ENCODE results near the gene PPP1R3F. TPM values are rescaled to one million over a fixed set of nuclear protein-coding genes. Genes with fewer than 3 reads are reported as not detected.

Gene PPP1R3F
- polyA plus RNA-seq, 2 of the 4 experiments (the other 2 are of a cell fraction) = 3.0 to 5.2 TPM

DNA sequence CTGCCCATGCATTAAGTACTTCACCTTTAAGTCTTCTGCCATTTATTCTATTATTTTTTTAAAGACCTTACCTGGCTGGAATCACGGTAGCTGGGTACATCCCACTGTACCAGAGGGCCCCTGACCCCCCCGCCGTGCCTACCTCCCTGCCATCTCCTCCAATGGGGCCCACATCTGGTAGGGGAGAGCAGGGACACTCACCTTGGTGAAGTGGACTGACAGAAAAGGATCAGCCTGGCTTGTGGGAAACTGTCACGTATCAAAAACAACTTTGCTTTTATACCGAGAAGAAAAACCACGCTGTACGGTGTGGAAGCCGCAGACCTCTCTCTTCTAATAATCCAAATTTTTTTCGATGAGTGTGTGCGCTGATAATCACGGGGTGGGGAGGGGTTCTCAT, 5.1 kb upstream of the PPP1R3F start, which contains the start of gene FOXP3 (continued):
- TF ChIP-seq, protein P1, sequence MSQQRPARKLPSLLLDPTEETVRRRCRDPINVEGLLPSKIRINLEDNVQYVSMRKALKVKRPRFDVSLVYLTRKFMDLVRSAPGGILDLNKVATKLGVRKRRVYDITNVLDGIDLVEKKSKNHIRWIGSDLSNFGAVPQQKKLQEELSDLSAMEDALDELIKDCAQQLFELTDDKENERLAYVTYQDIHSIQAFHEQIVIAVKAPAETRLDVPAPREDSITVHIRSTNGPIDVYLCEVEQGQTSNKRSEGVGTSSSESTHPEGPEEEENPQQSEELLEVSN (IDR thresholded peaks at IDR 0.05; ENCODE audit: borderline replicate concordance, low read depth) = no peak
- TF ChIP-seq CHD2 (IDR thresholded peaks at IDR 0.05; ENCODE audit: low read length, partially characterized antibody) = no peak
- TF ChIP-seq, protein P2, sequence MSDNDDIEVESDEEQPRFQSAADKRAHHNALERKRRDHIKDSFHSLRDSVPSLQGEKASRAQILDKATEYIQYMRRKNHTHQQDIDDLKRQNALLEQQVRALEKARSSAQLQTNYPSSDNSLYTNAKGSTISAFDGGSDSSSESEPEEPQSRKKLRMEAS (IDR thresholded peaks at IDR 0.05) = no peak
- no peak for TF ChIP-seq HEYL (CRISPR knock-in tag; IDR thresholded peaks at IDR 0.05)

DNA sequence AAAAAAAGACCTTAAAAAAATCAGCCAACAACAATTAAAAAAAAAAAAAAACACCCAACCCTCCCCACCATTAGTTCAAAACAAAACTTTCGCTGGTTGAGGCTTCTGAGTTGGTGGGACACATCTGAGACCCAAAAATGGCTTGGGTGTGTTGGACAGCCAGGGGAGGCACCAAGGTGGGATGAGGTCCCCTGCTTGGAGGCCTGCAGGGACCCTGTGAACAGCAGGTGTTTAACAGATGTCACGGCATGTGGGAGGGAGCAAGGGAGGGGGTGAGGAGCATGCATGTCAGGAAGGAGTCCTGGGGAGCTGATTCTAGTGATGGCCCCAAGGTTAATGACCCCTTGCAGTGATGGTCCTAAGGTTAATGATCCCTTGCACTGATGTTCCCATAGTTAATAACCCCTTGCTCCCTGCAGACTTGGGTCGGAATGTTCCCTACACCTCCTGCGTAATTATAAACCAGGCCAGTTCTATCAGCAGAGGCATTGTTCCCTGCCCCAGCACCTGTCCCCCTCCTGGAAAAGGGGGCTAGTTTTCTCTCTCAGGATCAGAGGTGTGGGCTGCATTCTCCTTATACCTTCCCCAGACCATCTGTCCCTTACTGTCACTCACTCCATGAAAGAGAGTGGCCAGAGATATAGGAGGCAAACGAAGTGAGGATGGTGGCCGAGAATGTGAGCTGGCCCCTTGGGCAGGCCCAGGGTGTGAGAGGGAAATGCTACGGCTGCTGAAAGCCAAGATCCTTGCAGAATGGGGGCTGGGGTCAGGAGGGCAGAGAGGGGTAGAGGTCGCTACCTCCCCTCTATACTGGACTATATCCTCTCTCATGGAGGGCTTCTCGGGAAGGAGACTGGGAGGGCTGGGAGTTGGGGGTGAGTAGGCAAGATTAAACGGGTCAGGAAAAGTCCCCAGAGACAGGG, 2.8 kb upstream of the PPP1R3F start:
- Histone ChIP-seq H3K4me3 (no peak overlapping the region), H3K27ac (no peak overlapping the region), H3K9me3 (no peaks in the 10 kb centered on the region), H3K4me2 (no peak overlapping the region), H3K4me1 (peaks cover 19% of the 10 kb centered on the region; the same call in 2 of the 3 replicates)
- DNase-seq (ENCODE audit: low read depth in 1 of 2, low spot score in 1 of 2) (no peak), ATAC-seq (no peak), FAIRE-seq (no peak)
- TF ChIP-seq ZC3H11A (IDR thresholded peaks at IDR 0.05) = no peak
- TF ChIP-seq JUNB (IDR thresholded peaks at IDR 0.05) = no peak
- TF ChIP-seq RAD21 (conservative IDR thresholded peaks at IDR 0.05 in 1 of 2, IDR thresholded peaks at IDR 0.05 in 1 of 2) = no peak
- TF ChIP-seq ESRRA (IDR thresholded peaks at IDR 0.05; ENCODE audit: borderline replicate concordance, low read length) = no peak
- TF ChIP-seq, protein P2 (IDR thresholded peaks at IDR 0.05) = no peak
- TF ChIP-seq CBX8 (IDR thresholded peaks at IDR 0.05) = no peak
- TF ChIP-seq, protein P3, sequence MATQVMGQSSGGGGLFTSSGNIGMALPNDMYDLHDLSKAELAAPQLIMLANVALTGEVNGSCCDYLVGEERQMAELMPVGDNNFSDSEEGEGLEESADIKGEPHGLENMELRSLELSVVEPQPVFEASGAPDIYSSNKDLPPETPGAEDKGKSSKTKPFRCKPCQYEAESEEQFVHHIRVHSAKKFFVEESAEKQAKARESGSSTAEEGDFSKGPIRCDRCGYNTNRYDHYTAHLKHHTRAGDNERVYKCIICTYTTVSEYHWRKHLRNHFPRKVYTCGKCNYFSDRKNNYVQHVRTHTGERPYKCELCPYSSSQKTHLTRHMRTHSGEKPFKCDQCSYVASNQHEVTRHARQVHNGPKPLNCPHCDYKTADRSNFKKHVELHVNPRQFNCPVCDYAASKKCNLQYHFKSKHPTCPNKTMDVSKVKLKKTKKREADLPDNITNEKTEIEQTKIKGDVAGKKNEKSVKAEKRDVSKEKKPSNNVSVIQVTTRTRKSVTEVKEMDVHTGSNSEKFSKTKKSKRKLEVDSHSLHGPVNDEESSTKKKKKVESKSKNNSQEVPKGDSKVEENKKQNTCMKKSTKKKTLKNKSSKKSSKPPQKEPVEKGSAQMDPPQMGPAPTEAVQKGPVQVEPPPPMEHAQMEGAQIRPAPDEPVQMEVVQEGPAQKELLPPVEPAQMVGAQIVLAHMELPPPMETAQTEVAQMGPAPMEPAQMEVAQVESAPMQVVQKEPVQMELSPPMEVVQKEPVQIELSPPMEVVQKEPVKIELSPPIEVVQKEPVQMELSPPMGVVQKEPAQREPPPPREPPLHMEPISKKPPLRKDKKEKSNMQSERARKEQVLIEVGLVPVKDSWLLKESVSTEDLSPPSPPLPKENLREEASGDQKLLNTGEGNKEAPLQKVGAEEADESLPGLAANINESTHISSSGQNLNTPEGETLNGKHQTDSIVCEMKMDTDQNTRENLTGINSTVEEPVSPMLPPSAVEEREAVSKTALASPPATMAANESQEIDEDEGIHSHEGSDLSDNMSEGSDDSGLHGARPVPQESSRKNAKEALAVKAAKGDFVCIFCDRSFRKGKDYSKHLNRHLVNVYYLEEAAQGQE (IDR thresholded peaks at IDR 0.05) = no peak
- TF ChIP-seq, protein P4, sequence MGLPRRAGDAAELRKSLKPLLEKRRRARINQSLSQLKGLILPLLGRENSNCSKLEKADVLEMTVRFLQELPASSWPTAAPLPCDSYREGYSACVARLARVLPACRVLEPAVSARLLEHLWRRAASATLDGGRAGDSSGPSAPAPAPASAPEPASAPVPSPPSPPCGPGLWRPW (IDR thresholded peaks at IDR 0.05) = no peak
- TF ChIP-seq FOXS1 (CRISPR knock-in tag; IDR thresholded peaks at IDR 0.05) = no peak
- TF ChIP-seq HDAC2 (IDR thresholded peaks at IDR 0.05) = no peak
- TF ChIP-seq, protein P5, sequence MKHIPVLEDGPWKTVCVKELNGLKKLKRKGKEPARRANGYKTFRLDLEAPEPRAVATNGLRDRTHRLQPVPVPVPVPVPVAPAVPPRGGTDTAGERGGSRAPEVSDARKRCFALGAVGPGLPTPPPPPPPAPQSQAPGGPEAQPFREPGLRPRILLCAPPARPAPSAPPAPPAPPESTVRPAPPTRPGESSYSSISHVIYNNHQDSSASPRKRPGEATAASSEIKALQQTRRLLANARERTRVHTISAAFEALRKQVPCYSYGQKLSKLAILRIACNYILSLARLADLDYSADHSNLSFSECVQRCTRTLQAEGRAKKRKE (CRISPR knock-in tag; IDR thresholded peaks at IDR 0.05; ENCODE audit: low read depth) = no peak
- no peak for TF ChIP-seq CBX2 (IDR thresholded peaks at IDR 0.05; ENCODE audit: borderline replicate concordance, low read depth)
- no peak for TF ChIP-seq KDM5A (IDR thresholded peaks at IDR 0.05)
- no peak for TF ChIP-seq ZFP36 (IDR thresholded peaks at IDR 0.05; ENCODE audit: borderline replicate concordance, partially characterized antibody)
- no peak for TF ChIP-seq MAZ (IDR thresholded peaks at IDR 0.05; ENCODE audit: borderline replicate concordance, low read depth, low read length)
- TF ChIP-seq RFX5 (IDR thresholded peaks at IDR 0.05) = no peak
- TF ChIP-seq BHLHE40 (IDR thresholded peaks at IDR 0.05; ENCODE audit: low read depth, low read length) = no peak
- TF ChIP-seq HOXB13 (CRISPR knock-in tag; IDR thresholded peaks at IDR 0.05; ENCODE audit: low read depth) = no peak
- TF ChIP-seq, protein P6, sequence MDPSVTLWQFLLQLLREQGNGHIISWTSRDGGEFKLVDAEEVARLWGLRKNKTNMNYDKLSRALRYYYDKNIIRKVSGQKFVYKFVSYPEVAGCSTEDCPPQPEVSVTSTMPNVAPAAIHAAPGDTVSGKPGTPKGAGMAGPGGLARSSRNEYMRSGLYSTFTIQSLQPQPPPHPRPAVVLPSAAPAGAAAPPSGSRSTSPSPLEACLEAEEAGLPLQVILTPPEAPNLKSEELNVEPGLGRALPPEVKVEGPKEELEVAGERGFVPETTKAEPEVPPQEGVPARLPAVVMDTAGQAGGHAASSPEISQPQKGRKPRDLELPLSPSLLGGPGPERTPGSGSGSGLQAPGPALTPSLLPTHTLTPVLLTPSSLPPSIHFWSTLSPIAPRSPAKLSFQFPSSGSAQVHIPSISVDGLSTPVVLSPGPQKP (IDR thresholded peaks at IDR 0.05; ENCODE audit: low read depth, low read length) = no peak
- ChIA-PET POLR2A (no interaction called here), CTCF (interaction anchor here (0.7 kb wide), 2 partner anchors 8 to 36 kb away, joined by 3 read pairs; no protein-coding TSS in a partner anchor)
- WGBS (ENCODE audit: missing lambda C conversion rate) = 65% methylated on average over 10 of the region's 10 CpGs
